Rectal smooth muscle tissue (tissue), 1 donor: ENCODE data around the gene SP110.
A peak's percentile ranks its signal among the peaks of the same experiment; 100 is the strongest.
"Not testable (repeated sequence)": the region's sequence is repeated elsewhere in the genome, so short reads cannot be mapped to it uniquely, and the experiment has no call there.

Experiments used
- H3K27ac ChIP-seq: one replicate; pipeline ENCODE4 v1.7.0; 2013; ENCODE audit warnings: low read depth, low read length, inconsistent platforms
- H3K27me3 ChIP-seq: one replicate; pipeline ENCODE4 v1.7.0; 2013; ENCODE audit warnings: low read length; ENCODE audit not compliant: control insufficient read depth, insufficient read depth
- H3K36me3 ChIP-seq: one replicate; pipeline ENCODE4 v1.7.0; 2013; ENCODE audit warnings: low read length; ENCODE audit not compliant: control insufficient read depth, insufficient read depth
- H3K4me1 ChIP-seq: one replicate; pipeline ENCODE4 v1.7.0; 2013; ENCODE audit warnings: low read length; ENCODE audit not compliant: control insufficient read depth, insufficient read depth
- H3K4me3 ChIP-seq: one replicate; pipeline ENCODE4 v1.7.0; 2013; ENCODE audit warnings: low read length
- H3K9ac ChIP-seq: one replicate; pipeline ENCODE4 v1.7.0; 2013; ENCODE audit warnings: low read length

The SP110 gene

GRCh38 chr2:230244211-230244610, 24.4 kb upstream of the SP110 start:
- Histone ChIP-seq H3K27me3 (no peaks in the 10 kb centered on the region), H3K9ac (no peak overlapping the region), H3K36me3 (no peaks in the 10 kb centered on the region), H3K4me3 (no peak overlapping the region), H3K27ac (no peak overlapping the region), H3K4me1 (no peaks in the 10 kb centered on the region)

- no peak overlapping the region for H3K27ac ChIP-seq
- no peak overlapping the region for H3K4me3 ChIP-seq
- H3K36me3 ChIP-seq, result no peaks in the 10 kb centered on the region
- no peaks in the 10 kb centered on the region for H3K27me3 ChIP-seq
- H3K4me1 ChIP-seq, result no peaks in the 10 kb centered on the region
- no peak overlapping the region for H3K9ac ChIP-seq
These were observed 15.1 kb upstream of the SP110 start for GRCh38 chr2:230234845-230235244.

- no peak overlapping the region for H3K27ac ChIP-seq
- no peak overlapping the region for H3K9ac ChIP-seq
- H3K27me3 ChIP-seq, result no peaks in the 10 kb centered on the region
- no peak overlapping the region for H3K4me3 ChIP-seq
- H3K4me1 ChIP-seq, result no peaks in the 10 kb centered on the region
- H3K36me3 ChIP-seq, result no peaks in the 10 kb centered on the region
These were observed 14.4 kb upstream of the SP110 start for GRCh38 chr2:230234122-230234722.

- H3K27me3 ChIP-seq, result no peaks in the 10 kb centered on the region
- H3K27ac ChIP-seq, result no peak overlapping the region
- H3K36me3 ChIP-seq, result no peaks in the 10 kb centered on the region
- no peak overlapping the region for H3K4me3 ChIP-seq
- H3K4me1 ChIP-seq, result no peaks in the 10 kb centered on the region
- H3K9ac ChIP-seq, result no peak overlapping the region
These were observed 11.5 kb upstream of the SP110 start for GRCh38 chr2:230231251-230231650.

GRCh38 chr2:230230496-230231200, 10.9 kb upstream of the SP110 start:
- Histone ChIP-seq H3K27ac (no peak overlapping the region), H3K4me3 (no peak overlapping the region), H3K36me3 (no peaks in the 10 kb centered on the region), H3K4me1 (no peaks in the 10 kb centered on the region), H3K9ac (no peak overlapping the region), H3K27me3 (no peaks in the 10 kb centered on the region)

- Histone ChIP-seq H3K27me3 (no peaks in the 10 kb centered on the region), H3K36me3 (no peaks in the 10 kb centered on the region), H3K27ac (no peak overlapping the region), H3K9ac (no peak overlapping the region), H3K4me1 (no peaks in the 10 kb centered on the region), H3K4me3 (no peak overlapping the region)
These were observed 10.3 kb upstream of the SP110 start for GRCh38 chr2:230230087-230230486.

GRCh38 chr2:230227216-230227615, 7.4 kb upstream of the SP110 start:
- no peaks in the 10 kb centered on the region for H3K4me1 ChIP-seq
- H3K4me3 ChIP-seq, result no peak overlapping the region
- no peaks in the 10 kb centered on the region for H3K27me3 ChIP-seq
- H3K27ac ChIP-seq, result no peak overlapping the region
- H3K36me3 ChIP-seq, result no peaks in the 10 kb centered on the region
- H3K9ac ChIP-seq, result no peak overlapping the region

GRCh38 chr2:230226051-230226551, 6.3 kb upstream of the SP110 start:
- H3K36me3 ChIP-seq, result no peaks in the 10 kb centered on the region
- no peak overlapping the region for H3K9ac ChIP-seq
- H3K4me3 ChIP-seq, result peak overlapping the region; percentile 50
- H3K27me3 ChIP-seq, result no peaks in the 10 kb centered on the region
- H3K4me1 ChIP-seq, result no peaks in the 10 kb centered on the region
- no peak overlapping the region for H3K27ac ChIP-seq

GRCh38 chr2:230225486-230225885, 5.7 kb upstream of the SP110 start, which contains the start of gene SP140:
Gene SP140, plus strand, starts transcription at chr2:230225736. Its CDS starts 109 bp downstream, at chr2:230225845.
- Histone ChIP-seq H3K27me3 (no peaks in the 10 kb centered on the region), H3K9ac (no peak within 1 kb of the TSS), H3K4me3 (peak within 1 kb of the TSS; percentile 50), H3K4me1 (no peaks in the 10 kb centered on the region), H3K36me3 (no peaks in the 10 kb centered on the region), H3K27ac (no peak within 1 kb of the TSS)

GRCh38 chr2:230224458-230224857, 4.7 kb upstream of the SP110 start:
- H3K4me3 ChIP-seq, result no peak overlapping the region
- H3K36me3 ChIP-seq, result no peaks in the 10 kb centered on the region
- H3K27ac ChIP-seq, result no peak overlapping the region
- no peaks in the 10 kb centered on the region for H3K4me1 ChIP-seq
- no peak overlapping the region for H3K9ac ChIP-seq
- H3K27me3 ChIP-seq, result no peaks in the 10 kb centered on the region

GRCh38 chr2:230222829-230223228, 3.0 kb upstream of the SP110 start:
- H3K4me3 ChIP-seq, H3K27ac ChIP-seq, H3K36me3 ChIP-seq, H3K4me1 ChIP-seq, H3K9ac ChIP-seq, H3K27me3 ChIP-seq: not testable (repeated sequence)

GRCh38 chr2:230221493-230221892, 1.7 kb upstream of the SP110 start:
- Histone ChIP-seq H3K9ac (no peak overlapping the region), H3K4me3 (no peak overlapping the region), H3K4me1 (no peaks in the 10 kb centered on the region), H3K36me3 (no peaks in the 10 kb centered on the region), H3K27me3 (no peaks in the 10 kb centered on the region), H3K27ac (no peak overlapping the region)
